Liver (tissue), 9 donors: ENCODE data around the gene DGKD. TPM values are rescaled to one million over a fixed set of nuclear protein-coding genes. Genes with fewer than 3 reads are reported as not detected.

Source experiments
- DNase-seq: peaks from one replicate; pipeline ENCODE4 v3.0.0-alpha.2; 2017; ENCODE audit warnings: low spot score
- H3K27ac ChIP-seq, 2 donors: one replicate each; pipeline ENCODE4 v1.7.0; 2013; ENCODE audit warnings: inconsistent platforms in 2 of 2, low read length in 2 of 2, control low read depth in 1 of 2, low read depth in 1 of 2, mild to moderate bottlenecking in 1 of 2
- H3K27me3 ChIP-seq, 4 donors: one replicate each; pipeline versions ENCODE4 v1.6.1 to v1.7.0; 2013; ENCODE audit warnings: low read length in 3 of 4, inconsistent platforms in 1 of 4, mild to moderate bottlenecking in 1 of 4, moderate library complexity in 1 of 4; ENCODE audit not compliant: control insufficient read depth in 4 of 4, insufficient read depth in 4 of 4
- H3K36me3 ChIP-seq, 4 donors: one replicate each; pipeline versions ENCODE4 v1.6.1 to v1.7.0; 2013; ENCODE audit warnings: low read length in 3 of 4, mild to moderate bottlenecking in 3 of 4, low read depth in 1 of 4, moderate library complexity in 1 of 4; ENCODE audit not compliant: control insufficient read depth in 4 of 4, insufficient read depth in 3 of 4
- H3K4me1 ChIP-seq, 4 donors: one replicate each; pipeline versions ENCODE4 v1.6.1 to v1.7.0; 2013; ENCODE audit warnings: low read length in 3 of 4, mild to moderate bottlenecking in 3 of 4, moderate library complexity in 1 of 4; ENCODE audit not compliant: control insufficient read depth in 4 of 4, insufficient read depth in 4 of 4
- H3K4me3 ChIP-seq, 3 donors: one replicate each; pipeline versions ENCODE4 v1.6.1 to v1.7.0; 2013; ENCODE audit warnings: low read length in 3 of 3, control low read depth in 1 of 3, low read depth in 1 of 3, mild to moderate bottlenecking in 1 of 3
- H3K9ac ChIP-seq, 2 donors: one replicate each; pipeline ENCODE4 v1.7.0; 2013; ENCODE audit warnings: low read length in 2 of 2, mild to moderate bottlenecking in 2 of 2, moderate library complexity in 2 of 2, control low read depth in 1 of 2, low read depth in 1 of 2
- H3K9me3 ChIP-seq, 4 donors: one replicate each; pipeline versions ENCODE4 v1.6.1 to v1.7.0; 2013; ENCODE audit warnings: low read length in 3 of 4; ENCODE audit not compliant: control insufficient read depth in 4 of 4
- EGR1 ChIP-seq, 2 donors: IDR thresholded peaks; 2 replicates each; pipeline ENCODE4 v1.6.1; 2016 to 2018; ENCODE audit warnings: antibody characterized with exemption in 2 of 2, low read depth in 2 of 2
- FOXA1 ChIP-seq: IDR thresholded peaks from 2 replicates; pipeline ENCODE4 v1.6.1; 2016; ENCODE audit warnings: antibody characterized with exemption
- FOXA2 ChIP-seq: IDR thresholded peaks from 2 replicates; pipeline ENCODE4 v1.6.1; 2016; ENCODE audit warnings: antibody characterized with exemption
- GABPA ChIP-seq, 2 donors: IDR thresholded peaks in 1 of 2; conservative IDR thresholded peaks in 1 of 2; 2 replicates each; pipeline ENCODE4 v1.6.1; 2016; ENCODE audit warnings: antibody characterized with exemption in 2 of 2, mild to moderate bottlenecking in 1 of 2, moderate library complexity in 1 of 2
- HNF4G ChIP-seq: IDR thresholded peaks from 2 replicates; pipeline ENCODE4 v1.6.1; 2016; ENCODE audit warnings: antibody characterized with exemption
- JUND ChIP-seq, 2 donors: IDR thresholded peaks; 2 replicates each; pipeline ENCODE4 v1.6.1; 2016; ENCODE audit warnings: antibody characterized with exemption in 2 of 2
- NR2F2 ChIP-seq: IDR thresholded peaks from 2 replicates; pipeline ENCODE4 v1.6.1; 2016; ENCODE audit warnings: antibody characterized with exemption
- RAD21 ChIP-seq, 2 donors: IDR thresholded peaks; 2 replicates each; pipeline ENCODE4 v1.6.1; 2016; ENCODE audit warnings: antibody characterized with exemption in 2 of 2, mild to moderate bottlenecking in 2 of 2
- TAF1 ChIP-seq: conservative IDR thresholded peaks from 2 replicates; pipeline ENCODE4 v1.6.1; 2016; ENCODE audit warnings: antibody characterized with exemption, mild to moderate bottlenecking
- YY1 ChIP-seq: IDR thresholded peaks from 2 replicates; pipeline ENCODE4 v1.6.1; 2016; ENCODE audit warnings: antibody characterized with exemption, mild to moderate bottlenecking
- WGBS: extraction: QIAGEN DNeasy Blood & Tissue Kit; methylation state at CpG from one replicate; pipeline ENCODE4 v1.1.7; 2013; 5-methylcytosine and 5-hydroxymethylcytosine counted together
- polyA plus RNA-seq, 2 donors: library from polyadenylated mRNA; stranded (reverse) in 1 of 2; unstranded in 1 of 2; fragments of 200-250 nt in 1 of 2; fragments of >200 nt in 1 of 2; fragmentation: Nextera tagmentation in 1 of 2; extraction: Ambion mirVana in 1 of 2; gene quantifications; one replicate each; pipeline versions ENCODE4 v1.2.1 to v1.2.3, GENCODE V29; 2013 to 2015
- total RNA-seq, 2 donors: library from RNA; depleted of rRNA; stranded (reverse); fragments of >200 nt; gene quantifications; one replicate each; pipeline ENCODE4 v1.2.3, GENCODE V29; 2014
- TF ChIP-seq, protein P1 (sequence below): IDR thresholded peaks from 2 replicates; pipeline ENCODE4 v1.6.1; 2016; ENCODE audit warnings: antibody characterized with exemption
- TF ChIP-seq, protein P2 (sequence below): fragments of 150-350 bp; IDR thresholded peaks from 2 replicates; pipeline ENCODE4 v1.5.1; 2017; ENCODE audit warnings: improper control_type of control experiment, low read depth, low read length; ENCODE audit not compliant: missing input control
- TF ChIP-seq, protein P3 (sequence below): IDR thresholded peaks from 2 replicates; pipeline ENCODE4 v1.6.1; 2016; ENCODE audit warnings: antibody characterized with exemption, mild to moderate bottlenecking
- donor health status: healthy.
- donor health status: healthy.
- donor health status: healthy.
- donor health status: healthy.
- donor health status: healthy.

DGKD gene
- total and polyA plus RNA-seq, 4 donors = 4.8 to 16.4 (median 8.2) TPM

DNA sequence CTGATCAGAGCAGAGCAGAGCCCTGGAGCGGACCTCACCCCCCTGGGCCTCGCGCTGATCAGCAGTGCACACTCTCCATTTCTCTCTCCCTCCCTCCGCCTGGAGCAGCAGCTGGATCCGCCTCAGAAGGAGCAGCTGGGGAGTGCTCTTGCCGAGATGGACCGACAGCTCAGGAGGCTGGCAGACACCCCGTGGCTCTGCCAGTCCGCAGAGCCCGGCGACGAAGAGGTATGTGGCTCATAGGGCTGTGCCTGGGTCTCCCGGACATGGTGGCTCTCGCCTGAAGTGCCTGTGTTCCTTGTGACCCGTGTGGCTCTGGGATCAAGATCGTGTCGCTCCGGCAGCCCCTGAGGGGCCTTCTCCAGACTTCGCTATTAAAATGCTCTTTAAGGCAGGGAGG is 109.8 kb downstream of the DGKD start:
- Histone ChIP-seq H3K4me1 (no peaks in the 10 kb centered on the region), H3K36me3 (peaks cover 15 to 84% (median 30%) of the 10 kb centered on the region in 4 donors), H3K27me3 (no peaks in the 10 kb centered on the region), H3K4me3 (no peak overlapping the region), H3K9me3 (no peaks in the 10 kb centered on the region), H3K9ac (no peak overlapping the region), H3K27ac (no peak overlapping the region)
- no peak for DNase-seq
- 97% methylated on average over 19 of the region's 19 CpGs for WGBS
- no peak for TF ChIP-seq FOXA1
- no peak for TF ChIP-seq JUND (IDR thresholded peaks at IDR 0.05)
- no peak for TF ChIP-seq EGR1 (IDR thresholded peaks at IDR 0.05; ENCODE audit: low read depth in 2 of 2)
- no peak for TF ChIP-seq GABPA (IDR thresholded peaks at IDR 0.05 in 1 of 2, conservative IDR thresholded peaks at IDR 0.05 in 1 of 2)
- TF ChIP-seq NR2F2 = no peak
- TF ChIP-seq, protein P1, sequence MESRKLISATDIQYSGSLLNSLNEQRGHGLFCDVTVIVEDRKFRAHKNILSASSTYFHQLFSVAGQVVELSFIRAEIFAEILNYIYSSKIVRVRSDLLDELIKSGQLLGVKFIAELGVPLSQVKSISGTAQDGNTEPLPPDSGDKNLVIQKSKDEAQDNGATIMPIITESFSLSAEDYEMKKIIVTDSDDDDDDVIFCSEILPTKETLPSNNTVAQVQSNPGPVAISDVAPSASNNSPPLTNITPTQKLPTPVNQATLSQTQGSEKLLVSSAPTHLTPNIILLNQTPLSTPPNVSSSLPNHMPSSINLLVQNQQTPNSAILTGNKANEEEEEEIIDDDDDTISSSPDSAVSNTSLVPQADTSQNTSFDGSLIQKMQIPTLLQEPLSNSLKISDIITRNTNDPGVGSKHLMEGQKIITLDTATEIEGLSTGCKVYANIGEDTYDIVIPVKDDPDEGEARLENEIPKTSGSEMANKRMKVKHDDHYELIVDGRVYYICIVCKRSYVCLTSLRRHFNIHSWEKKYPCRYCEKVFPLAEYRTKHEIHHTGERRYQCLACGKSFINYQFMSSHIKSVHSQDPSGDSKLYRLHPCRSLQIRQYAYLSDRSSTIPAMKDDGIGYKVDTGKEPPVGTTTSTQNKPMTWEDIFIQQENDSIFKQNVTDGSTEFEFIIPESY = no peak
- no peak for TF ChIP-seq YY1
- TF ChIP-seq RAD21 (IDR thresholded peaks at IDR 0.05) = no peak
- TF ChIP-seq, protein P2, sequence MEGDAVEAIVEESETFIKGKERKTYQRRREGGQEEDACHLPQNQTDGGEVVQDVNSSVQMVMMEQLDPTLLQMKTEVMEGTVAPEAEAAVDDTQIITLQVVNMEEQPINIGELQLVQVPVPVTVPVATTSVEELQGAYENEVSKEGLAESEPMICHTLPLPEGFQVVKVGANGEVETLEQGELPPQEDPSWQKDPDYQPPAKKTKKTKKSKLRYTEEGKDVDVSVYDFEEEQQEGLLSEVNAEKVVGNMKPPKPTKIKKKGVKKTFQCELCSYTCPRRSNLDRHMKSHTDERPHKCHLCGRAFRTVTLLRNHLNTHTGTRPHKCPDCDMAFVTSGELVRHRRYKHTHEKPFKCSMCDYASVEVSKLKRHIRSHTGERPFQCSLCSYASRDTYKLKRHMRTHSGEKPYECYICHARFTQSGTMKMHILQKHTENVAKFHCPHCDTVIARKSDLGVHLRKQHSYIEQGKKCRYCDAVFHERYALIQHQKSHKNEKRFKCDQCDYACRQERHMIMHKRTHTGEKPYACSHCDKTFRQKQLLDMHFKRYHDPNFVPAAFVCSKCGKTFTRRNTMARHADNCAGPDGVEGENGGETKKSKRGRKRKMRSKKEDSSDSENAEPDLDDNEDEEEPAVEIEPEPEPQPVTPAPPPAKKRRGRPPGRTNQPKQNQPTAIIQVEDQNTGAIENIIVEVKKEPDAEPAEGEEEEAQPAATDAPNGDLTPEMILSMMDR = no peak
- TF ChIP-seq, protein P3, sequence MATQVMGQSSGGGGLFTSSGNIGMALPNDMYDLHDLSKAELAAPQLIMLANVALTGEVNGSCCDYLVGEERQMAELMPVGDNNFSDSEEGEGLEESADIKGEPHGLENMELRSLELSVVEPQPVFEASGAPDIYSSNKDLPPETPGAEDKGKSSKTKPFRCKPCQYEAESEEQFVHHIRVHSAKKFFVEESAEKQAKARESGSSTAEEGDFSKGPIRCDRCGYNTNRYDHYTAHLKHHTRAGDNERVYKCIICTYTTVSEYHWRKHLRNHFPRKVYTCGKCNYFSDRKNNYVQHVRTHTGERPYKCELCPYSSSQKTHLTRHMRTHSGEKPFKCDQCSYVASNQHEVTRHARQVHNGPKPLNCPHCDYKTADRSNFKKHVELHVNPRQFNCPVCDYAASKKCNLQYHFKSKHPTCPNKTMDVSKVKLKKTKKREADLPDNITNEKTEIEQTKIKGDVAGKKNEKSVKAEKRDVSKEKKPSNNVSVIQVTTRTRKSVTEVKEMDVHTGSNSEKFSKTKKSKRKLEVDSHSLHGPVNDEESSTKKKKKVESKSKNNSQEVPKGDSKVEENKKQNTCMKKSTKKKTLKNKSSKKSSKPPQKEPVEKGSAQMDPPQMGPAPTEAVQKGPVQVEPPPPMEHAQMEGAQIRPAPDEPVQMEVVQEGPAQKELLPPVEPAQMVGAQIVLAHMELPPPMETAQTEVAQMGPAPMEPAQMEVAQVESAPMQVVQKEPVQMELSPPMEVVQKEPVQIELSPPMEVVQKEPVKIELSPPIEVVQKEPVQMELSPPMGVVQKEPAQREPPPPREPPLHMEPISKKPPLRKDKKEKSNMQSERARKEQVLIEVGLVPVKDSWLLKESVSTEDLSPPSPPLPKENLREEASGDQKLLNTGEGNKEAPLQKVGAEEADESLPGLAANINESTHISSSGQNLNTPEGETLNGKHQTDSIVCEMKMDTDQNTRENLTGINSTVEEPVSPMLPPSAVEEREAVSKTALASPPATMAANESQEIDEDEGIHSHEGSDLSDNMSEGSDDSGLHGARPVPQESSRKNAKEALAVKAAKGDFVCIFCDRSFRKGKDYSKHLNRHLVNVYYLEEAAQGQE = no peak

DNA sequence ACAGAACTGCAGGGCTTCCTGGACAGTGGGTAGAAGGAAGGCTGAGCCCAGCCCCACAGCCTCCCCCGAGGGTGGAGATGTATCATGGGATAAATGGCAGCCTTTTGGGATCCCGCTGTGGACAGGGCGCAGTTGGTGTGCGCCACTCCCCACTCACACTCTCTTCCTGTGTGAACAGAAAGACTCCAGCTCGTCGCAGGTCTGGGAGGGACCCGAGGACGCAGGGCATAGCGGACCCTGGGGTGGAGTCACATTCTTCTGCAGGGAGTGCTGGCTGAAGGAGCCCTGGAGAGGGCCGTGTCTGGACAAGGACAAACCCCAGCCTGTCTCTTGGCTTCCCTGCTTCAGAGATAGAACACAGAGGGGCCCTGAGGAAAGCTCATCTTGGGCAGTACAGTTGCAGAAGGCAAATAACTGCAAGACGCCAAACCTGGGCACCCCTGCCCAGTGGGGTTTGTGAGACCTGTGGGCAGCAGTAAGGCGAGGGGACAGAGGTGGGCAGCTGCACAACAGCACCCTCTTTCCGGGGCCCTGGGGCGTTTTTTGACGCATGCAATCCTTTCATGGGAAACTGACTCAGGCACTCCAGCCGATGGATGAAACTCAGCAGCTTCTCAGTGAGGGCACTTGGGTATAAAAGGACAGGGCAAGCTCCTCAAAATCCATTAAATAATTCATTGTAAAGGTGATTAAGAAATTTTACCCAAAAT is 110.4 kb downstream of the DGKD start:
- Histone ChIP-seq H3K4me1 (no peaks in the 10 kb centered on the region), H3K27ac (no peak overlapping the region), H3K9me3 (no peaks in the 10 kb centered on the region), H3K9ac (no peak overlapping the region), H3K27me3 (no peaks in the 10 kb centered on the region), H3K4me3 (no peak overlapping the region), H3K36me3 (peaks cover 14 to 86% (median 32%) of the 10 kb centered on the region in 4 donors)
- 85% methylated on average over 16 of the region's 16 CpGs for WGBS
- TF ChIP-seq, protein P1 = no peak
- TF ChIP-seq HNF4G = no peak
- no peak for TF ChIP-seq FOXA2
- no peak for TF ChIP-seq YY1
- TF ChIP-seq, protein P3 = no peak
- no peak for TF ChIP-seq TAF1
- no peak for DNase-seq
